HepG2 (cell line): ENCODE results near the gene RUVBL1.

ENCODE experiments used
- CENPBD1 ChIP-seq: sonication (generic); formaldehyde crosslinking; IDR thresholded peaks from 2 replicates; pipeline ENCODE4 v1.8.0; 2022; ENCODE audit warnings: missing genetic modification reagents, low read depth, mild to moderate bottlenecking, borderline replicate concordance
- EZH2 ChIP-seq: conservative IDR thresholded peaks from 2 replicates; pipeline ENCODE4 v1.6.1; 2012; ENCODE audit warnings: mild to moderate bottlenecking, low read depth, low read length, moderate library complexity
- RFX5 ChIP-seq: IDR thresholded peaks from 2 replicates; pipeline ENCODE4 v1.6.1; 2011; ENCODE audit warnings: low read depth, low read length, improper control_type of control experiment
- ZFP1 ChIP-seq: IDR thresholded peaks from 2 replicates; pipeline ENCODE4 v1.6.1; 2016

- no peak for TF ChIP-seq EZH2
- TF ChIP-seq RFX5 = no peak
- TF ChIP-seq ZFP1 = no peak
- no peak for TF ChIP-seq CENPBD1 (CRISPR knock-in tag)
Measured at GRCh38 chr3:128155616-128156360, 32.2 kb upstream of the RUVBL1 start.
